HuH-7 (cell line): Measurements from ENCODE around the gene KAT8.
"Not testable (repeated sequence)": the region's sequence is repeated elsewhere in the genome, so short reads cannot be mapped to it uniquely, and the experiment has no call there.

Source experiments
- DNase-seq: peaks from one replicate; pipeline ENCODE4 v3.0.0; 2011; ENCODE audit warnings: low spot score

Gene KAT8

DNA sequence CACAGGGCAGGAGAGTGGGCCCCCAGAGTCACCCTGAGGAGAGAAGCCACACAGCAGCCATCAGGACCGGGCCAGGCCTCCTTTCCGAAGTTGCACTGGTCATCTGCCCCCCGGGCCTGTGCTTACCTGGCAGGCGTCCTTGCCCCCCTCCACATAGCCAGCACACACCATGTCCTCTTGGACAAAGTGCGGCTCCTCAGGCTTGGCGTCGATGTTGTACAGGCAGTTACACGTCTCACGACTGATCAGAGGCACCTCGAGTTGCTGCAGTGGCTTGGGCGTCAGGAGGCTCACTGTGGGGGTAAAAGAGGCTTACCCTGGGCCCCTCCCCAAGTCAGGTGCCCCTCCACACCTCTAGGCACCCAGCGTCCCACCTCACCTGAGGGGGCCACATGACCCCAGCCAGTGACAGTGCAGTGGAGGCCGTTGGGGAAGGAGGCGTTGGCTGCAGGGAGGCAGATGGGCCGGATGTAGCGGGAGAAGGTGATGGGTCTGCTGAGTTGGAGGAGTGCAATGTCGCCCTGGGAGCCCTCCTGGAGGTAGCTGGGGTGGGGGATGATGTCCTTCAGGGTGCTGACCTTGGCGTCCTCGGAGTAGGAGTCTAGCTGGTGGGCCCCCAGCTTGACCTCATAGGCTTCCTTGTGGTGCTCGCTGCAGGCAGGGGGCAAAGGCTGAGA, 15.0 kb downstream of the KAT8 start:
- no peak for DNase-seq

DNA sequence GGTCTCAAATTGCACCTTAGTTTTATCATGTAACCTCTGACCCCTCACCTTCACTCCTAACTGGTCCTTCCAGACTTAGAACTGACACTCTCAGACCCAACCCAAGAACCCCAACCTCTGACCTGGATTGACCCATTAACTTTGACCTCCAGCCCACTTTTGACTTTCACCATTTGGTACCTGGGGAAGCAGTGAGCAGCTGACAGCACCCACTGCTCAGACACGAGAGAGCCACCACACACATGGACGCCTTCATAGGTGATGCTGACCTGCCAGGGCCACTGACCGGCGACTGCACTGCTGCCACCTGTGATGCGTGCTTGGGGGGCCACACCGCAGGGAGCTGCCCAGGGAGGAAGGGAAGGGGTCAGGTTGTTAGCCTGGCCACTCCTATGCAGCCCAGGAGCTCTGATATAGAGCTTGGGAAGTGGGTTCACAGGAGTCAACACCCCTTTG, 15.6 kb downstream of the KAT8 start:
- no peak for DNase-seq

DNA sequence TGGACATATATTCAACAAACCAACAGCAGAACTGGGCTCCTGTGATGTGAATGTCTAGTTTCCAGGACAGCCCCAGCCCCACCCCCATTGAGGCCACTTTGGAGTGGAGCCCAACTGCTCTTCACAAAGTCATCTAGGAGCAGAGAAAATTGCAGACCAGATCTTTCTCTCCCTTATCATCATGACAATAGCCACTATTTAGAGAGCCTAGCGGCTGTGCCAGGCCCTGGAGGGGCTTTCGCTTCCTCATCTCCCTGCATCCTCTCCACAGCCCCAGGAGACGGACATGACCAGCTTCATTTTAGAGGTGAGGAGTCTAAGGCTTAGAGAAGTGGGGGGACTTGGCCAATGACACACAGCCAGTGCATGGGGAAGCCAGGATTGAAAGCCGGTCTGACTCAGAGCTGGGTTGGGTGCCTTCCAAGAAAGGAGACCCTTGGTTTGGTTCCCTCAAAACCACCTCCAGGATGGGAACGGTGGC, 16.7 kb downstream of the KAT8 start:
- no peak for DNase-seq

DNA sequence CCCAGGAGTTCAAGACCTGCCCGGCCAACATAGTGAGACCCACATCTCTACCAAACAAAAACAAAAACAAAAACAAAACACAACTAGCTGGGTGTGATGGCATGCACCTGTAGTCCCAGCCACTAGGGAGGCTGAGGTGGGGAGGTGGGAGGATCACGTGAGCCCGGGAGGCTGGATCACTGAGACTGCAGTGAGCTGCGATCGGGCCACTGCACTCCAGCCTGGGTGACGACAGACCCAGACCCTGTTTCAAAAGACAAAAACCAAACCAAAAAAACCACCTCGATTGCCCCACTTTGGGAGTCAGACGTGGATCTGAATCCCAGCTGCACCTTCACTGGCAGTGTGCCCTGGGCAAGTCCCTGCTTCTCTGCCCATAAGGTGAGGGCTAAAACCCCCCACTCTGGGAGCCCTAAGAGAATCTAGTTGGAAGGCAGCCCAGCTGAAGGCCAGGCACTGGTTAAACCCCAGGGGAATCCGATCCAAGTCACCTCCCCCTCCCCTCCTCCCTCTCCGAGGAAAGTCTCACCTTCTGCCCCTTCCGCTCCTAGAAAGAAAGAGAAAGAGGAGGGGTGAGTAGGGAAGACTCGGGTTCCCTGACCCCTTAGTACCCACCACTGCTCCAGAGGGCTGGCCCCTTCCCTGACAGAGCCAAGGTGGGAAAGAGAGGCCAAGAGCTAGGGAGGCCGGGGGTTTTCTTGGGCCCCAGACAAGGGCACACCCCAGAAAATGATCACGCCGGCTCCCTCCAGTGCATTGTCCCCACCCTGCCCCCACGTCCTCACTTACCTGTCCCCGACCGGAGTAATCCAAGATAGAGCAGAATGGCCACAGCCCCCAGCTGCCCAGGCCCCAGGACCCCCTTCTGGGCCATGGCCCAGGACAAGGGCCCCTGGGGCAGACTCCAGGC, 17.4 kb downstream of the KAT8 start:
- no peak for DNase-seq

DNA sequence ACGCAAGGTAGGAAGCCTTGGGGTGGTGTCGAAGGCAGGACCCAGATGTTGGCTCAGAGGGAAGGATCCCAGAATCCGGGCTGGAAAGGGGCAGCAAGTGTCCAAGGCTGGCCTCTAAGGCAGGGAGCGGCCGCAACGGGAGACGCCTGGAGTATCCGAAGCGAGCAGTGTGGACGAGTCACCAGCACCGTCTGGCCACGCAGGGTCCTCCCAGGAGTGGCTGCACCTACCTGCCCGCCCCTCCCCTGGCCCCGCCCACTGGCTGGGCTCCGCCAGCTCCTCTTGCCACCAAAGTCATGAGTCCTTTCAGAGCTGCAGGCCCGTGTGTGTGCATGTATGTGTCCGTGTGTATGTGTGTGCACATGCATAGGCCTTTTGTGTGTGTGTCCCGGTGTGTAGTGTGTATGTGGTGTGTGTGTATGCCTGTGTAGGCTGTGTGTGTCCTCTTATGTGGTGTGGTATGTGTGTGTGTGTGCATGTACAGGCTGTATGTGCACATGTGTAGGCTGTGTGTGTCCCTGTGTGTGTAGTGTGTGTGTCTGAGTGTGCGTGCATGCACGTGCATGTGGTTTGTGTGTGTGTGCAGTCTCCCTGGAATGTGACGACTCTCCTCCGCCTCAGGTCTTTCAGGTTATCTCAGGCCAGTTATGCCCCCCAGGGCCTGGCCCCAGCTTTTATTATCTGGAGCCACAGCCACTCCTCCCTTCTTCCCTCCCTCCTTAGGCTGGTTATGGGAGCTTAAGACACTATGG, 18.2 kb downstream of the KAT8 start, which contains the start of gene PRSS8:
Gene PRSS8 (minus strand): TSS at position 193 of the 752 bp plus-strand sequence. CDS start 229 bp downstream, outside the sequence.
- DNase-seq = no peak

DNA sequence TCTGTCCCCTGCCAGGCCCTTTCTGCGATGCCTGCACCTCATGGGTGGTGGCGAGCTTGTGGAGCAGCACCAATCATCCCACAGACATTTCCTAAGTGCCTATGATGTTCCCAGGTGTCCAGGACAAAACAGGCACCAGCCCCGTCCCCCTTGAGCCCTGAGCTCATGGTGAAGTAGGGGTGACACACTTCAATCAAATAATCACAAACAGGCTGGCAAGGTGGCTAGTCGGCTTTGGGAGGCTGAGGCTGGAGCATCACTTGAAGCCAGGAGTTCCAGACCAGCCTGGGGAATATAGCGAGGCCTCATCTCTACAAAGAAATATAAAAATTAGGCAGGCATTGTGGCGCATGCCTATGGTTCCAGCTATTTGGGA, 18.8 kb downstream of the KAT8 start:
- DNase-seq = no peak

DNA sequence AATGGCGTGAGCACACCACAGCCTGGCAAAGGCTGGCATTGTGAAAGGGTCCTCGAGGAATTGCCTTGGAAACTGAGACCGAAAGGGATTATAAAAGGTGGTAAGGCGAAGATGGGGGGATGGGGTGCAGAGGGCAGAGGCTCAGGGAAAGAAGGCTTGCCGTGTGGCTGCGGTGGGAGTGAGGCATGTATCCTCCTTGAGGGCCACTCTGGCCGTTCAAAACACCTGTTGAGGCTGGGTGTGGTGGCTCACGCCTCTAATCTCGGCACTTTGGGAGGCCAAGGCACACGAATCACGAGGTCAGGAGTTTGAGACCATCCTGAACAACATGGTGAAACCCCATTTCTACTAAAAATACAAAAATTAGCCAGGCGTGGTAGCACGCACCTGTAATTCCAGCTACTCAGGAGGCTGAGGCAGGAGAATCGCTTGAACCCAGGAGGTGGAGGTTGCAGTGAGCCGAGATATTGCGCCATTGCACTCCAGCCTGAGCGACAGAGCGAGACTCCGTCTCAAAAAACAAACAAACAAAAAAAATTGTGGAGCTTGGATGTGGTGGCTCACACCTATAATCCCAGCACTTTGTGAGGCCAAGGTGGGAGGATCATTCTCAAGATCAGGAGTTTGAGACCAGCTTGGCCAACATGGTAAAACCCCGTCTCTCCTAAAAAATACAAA, 19.5 kb downstream of the KAT8 start:
- not testable (repeated sequence) for DNase-seq

DNA sequence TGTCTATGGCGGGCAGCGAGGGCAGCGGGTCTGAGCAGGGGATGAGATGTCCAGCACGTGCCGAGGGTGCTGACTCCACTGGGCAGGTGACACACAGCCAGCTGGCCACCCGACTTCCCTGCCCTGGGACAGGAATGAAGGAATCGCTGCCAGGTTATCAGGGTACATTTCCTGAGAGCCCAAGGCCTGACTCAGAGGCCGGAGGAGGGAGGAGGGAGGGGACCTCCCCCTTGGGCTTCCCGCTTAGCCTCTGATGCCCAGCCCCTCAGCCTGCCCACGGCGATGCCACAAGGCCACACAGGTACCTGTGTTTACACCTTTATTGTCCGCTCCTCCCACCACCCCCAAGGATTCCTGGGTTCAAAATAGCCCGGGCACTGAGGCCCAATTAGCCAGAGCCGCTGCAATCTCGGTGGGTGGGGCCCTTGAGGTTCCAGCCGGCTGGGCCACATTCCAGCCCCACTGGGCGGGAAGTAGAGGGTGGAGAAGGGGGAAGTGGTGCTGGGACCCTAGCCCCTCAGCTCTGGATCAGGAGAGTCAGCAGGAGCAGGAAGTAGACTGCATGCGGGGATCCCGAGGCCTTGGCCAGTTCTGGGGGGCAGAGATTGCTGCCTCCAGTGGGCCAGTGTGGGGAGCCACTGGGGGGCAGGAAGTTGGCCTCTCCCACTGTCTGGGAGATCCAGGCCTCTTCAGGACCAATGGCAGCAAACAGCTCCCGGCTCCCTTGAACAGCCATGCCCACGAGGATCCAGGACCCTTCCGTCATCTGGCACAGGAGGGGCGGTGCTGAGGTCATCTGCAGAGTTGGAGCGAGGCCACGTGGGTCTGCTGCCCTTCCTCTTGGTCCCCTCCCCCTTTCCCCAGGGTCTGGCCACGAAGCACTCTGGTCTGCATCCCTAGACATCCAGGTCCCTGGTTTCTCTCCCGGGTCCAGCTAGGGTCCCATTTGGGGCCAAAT, 21.4 kb downstream of the KAT8 start:
- DNase-seq = no peak

DNA sequence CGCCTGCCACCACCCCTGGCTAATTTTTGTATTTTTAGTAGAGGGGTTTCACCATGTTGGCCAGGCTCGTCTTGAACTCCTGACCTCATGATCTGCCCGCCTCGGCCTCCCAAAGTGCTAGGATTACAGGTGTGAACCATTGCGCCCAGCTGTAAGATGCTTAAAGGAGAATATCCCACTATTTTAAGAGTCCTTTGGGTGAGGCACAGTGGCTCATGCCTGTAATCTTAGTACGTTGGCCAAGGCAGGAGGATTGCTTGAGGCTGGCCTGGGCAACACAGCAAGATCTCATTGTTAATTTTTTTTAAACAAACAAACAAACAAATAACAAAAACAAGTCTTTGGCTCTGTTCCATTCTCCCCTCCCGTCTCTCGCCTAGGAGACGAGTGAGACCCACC, 23.6 kb downstream of the KAT8 start:
- not testable (repeated sequence) for DNase-seq

DNA sequence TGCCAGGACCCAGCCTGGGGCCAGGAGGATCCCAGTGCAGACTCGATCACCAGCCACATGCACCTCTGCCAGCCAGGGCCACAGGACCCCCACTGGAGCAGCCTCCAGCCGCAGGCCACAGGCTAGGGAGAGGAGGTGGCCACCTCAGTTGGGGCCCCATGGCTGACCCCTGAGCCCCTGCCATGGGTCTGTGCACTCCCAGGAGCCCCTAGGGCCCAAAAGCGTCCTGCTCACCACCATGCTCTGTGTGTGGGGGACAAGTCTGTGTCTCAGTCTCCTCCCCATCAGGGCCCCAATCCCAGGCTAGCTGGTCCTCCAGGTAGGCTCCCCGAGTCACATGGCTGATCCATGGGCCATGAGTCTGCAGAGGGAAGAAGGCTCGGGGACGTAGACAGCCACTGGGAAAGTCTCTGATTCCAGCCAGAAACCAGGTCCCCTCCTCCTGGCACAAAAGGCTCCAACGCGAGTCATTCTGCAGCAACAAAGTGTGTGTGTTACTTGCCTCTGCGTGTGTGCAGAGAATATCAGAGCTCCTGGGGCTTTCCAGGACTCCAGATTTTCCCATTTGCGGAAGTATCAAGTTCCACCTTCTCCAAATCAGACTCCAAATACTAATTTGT, 24.1 kb downstream of the KAT8 start:
- peak; percentile 40 for DNase-seq

DNA sequence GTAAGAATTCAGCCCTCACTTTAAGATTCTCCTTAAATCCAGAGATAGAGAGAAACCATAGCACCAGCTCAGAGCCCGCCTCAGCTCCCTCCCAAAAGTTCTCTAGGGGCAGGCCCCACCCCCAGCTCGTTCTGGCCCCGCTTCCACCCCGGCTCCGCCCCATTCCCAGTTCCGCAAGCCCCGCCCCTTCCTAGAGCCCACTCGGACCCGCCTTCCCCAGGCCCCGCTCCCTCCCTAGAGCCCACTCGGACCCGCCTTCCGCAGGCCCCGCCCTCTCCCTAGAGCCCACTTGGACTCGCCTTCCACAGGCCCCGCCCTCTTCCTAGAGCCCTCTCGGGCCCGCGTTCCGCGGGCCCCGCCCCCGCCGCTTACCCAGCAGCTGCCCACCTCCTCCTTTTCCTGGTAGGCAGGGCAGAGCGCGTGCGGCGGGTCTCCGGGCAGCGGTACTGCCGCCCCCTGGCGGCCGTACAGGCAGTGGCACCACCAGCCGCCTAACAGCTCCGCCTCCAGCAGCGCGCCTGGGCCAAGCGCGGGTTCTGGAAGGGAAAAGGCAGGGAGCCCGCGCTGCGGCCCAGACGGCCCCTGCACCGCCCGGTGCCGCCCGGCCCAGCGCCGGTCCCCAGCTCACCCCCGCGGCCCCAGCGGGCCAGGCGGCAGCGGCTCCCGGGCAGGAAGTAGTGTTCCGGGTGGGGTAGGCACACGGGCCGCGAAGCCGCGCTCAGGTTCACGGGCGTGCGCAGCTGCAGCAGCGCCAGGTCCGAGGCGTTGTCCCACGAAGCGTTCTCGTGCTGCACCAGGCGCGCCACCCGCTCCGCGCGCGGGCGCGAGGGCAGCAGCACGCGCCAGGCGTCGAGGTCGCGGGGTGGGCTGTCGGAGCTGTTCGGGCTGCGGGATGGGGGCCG, 24.9 kb downstream of the KAT8 start:
- peak; percentile 97 for DNase-seq

DNA sequence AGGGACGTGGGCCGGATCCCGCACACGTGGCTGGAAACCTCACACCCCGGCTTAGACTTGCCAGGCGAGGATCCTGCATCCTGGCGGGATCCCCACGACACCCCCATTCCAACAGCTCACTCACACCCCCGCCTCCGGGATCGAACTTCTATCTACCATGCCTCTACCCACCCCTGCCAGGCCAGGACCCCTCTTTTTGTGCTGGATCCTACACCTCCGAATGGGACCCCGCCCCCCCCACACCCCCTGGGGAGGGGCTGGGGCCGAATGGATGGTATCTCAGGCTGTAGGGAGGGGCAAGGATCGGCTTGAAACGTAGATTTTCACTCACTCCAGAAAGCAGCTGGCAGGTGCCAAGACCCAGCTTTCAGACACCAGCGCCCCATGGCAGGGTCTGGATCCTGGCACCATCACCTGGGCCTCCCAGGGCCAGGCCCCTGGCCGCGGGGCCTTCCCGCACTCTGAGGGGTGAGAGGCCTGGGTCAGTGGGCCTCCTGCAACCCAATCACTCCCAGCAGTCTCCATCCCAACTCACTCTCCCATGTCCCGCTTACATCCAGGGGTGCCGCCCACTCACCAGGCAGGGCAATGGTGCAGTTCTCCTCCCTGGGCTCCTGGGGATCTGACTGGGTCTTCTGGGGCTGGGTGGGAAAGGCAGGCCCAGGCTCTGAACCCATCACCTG, 25.7 kb downstream of the KAT8 start:
- DNase-seq = no peak

DNA sequence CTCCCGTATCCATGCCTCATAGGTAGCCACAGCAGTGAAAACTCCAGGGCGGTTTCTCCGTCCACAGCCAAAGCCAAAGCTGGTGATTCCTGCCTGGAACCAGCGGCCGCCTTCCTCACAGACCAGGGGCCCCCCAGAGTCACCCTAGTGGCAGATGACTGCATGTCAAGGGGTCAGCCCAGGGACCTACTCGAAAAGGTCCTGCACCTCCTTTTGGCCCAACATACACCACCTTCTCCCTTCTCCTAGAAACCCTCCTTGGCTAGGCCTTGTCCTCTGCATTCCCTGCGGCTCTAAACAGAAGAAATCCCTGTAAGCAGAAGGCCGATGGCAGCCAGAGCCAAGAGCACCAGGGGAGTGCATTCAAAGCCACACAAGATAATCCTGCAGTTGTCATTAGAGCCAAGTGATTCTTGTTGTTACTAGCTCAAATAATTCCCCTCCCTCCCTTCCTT, 26.3 kb downstream of the KAT8 start:
- DNase-seq = no peak

DNA sequence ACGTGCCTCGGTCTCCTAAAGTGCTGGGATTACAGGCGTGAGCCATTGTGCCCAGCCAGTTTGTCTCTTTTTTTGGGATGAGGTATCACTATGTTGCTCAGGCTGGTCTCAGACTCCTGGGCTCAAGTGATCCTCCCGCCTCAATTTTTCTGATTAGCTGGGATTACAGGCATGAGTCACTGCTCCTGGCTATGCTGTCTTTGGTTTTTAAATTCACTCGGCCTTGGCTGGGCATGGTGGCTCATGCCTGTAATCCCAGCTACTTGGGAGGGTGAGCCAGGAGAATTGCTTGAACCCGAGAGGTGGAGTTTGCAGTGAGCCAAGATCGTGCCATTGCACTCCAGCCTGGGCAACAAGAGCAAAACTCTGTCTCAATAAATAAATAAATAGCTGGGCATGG, 27.0 kb downstream of the KAT8 start:
- not testable (repeated sequence) for DNase-seq

DNA sequence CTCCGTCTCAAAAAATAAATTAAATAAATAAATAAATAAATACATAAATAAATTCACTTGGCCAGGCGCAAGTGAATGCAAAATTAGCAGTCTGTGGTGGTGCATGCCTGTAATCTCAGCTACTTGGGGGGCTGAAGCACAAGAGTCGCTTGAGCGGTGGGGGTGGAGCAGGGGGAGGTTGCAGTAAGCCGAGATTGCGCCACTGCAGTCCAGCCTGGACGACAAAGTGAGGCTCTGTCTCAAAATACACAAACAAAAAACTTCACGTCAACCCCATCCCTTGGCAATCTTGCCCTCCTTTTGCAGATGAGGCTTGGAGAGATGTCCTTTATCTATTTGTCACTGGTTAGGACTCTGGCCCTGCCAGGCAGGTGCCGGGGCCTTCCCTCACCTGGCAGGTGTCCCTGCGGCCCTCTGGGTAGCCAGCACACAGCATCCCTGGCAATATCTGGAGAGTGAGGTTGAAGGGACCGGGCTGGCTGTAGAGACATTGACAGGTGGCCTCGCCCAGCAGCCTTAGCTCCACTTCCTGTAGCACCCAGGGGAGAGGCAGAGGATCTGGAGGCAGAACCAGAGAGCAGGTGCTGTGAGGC, 28.0 kb downstream of the KAT8 start:
- no peak for DNase-seq

DNA sequence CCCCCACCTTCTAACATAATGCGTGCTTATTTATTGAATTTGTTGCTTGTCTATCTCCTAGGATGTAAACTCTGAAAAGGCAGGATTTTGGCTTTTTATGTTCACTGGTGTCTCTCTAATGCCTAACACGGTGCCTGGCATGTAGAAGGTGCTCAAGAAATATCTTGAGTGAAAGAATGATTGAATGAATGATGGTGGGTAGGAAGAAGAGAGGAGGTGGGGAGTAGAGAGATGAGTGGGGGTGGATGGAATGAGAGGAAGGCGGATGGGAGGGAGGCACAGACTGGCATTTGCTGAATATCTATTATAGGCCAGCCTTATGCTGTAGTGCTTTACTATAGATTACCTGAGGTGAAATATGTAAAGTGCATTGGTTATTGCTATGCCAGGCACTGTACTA, 30.1 kb downstream of the KAT8 start:
- DNase-seq = no peak

DNA sequence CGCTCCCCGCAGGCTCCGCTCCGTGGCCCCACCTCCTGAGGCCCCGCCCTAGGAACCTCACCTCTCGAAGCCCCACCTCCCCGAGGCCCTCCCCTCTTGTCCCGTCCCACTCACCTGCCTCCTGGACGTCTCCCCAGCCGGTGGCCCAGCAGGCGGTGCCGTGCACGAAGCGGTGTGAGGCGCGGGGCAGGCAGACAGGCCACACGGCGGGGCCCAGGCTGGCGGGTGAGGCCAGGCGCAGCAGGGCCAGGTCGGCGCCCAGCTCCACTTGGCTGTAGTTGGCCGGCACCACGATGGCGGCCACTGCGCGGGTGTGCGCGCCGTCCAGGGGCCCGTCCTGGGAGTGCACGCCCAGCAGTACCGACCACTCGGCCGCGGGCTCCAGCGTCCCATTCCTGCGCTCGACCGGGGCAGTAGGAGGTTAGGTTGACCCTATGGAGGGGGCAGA, 30.8 kb downstream of the KAT8 start:
- no peak for DNase-seq

DNA sequence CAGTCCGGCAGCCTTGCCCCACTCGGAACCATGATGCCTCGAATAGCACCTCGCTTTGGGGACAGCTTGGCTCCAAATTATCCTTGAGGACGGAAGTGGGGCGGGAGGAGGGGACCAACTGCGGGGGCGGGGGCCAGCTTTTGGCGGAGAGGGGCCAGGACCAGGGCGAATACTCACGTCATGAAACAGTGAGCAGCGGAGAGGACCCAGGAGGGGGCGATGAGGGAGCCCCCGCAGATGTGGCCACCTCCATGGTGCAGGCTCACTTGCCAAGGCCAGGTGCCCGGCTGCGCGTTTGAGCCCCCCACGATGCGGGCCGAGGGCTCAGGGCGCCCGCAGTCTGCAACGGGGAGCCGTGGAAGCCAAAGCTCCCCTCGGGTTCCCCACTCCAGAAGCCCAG, 31.4 kb downstream of the KAT8 start:
- no peak for DNase-seq
